Mammary epithelial cell (primary cell): ENCODE data around the gene ZFYVE26.

ENCODE experiments used
- EZH2 ChIP-seq: IDR thresholded peaks from 2 replicates; pipeline ENCODE4 v1.6.1; 2012; ENCODE audit warnings: low read length, inconsistent platforms, borderline replicate concordance
- TF ChIP-seq, protein P1 (sequence below), 2 donors: IDR thresholded peaks in 1 of 2; conservative IDR thresholded peaks in 1 of 2; 2 replicates each; pipeline ENCODE4 v1.5.1; 2011 to 2012; ENCODE audit warnings: inconsistent platforms in 2 of 2, low read length in 2 of 2, mild to moderate bottlenecking in 2 of 2, control low read depth in 1 of 2, low read depth in 1 of 2; ENCODE audit not compliant: insufficient read depth in 1 of 2; ENCODE audit errors: extremely low read depth in 1 of 2

GRCh38 chr14:67728258-67728657, 88.1 kb downstream of the ZFYVE26 start:
- TF ChIP-seq, protein P1, sequence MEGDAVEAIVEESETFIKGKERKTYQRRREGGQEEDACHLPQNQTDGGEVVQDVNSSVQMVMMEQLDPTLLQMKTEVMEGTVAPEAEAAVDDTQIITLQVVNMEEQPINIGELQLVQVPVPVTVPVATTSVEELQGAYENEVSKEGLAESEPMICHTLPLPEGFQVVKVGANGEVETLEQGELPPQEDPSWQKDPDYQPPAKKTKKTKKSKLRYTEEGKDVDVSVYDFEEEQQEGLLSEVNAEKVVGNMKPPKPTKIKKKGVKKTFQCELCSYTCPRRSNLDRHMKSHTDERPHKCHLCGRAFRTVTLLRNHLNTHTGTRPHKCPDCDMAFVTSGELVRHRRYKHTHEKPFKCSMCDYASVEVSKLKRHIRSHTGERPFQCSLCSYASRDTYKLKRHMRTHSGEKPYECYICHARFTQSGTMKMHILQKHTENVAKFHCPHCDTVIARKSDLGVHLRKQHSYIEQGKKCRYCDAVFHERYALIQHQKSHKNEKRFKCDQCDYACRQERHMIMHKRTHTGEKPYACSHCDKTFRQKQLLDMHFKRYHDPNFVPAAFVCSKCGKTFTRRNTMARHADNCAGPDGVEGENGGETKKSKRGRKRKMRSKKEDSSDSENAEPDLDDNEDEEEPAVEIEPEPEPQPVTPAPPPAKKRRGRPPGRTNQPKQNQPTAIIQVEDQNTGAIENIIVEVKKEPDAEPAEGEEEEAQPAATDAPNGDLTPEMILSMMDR (conservative IDR thresholded peaks at IDR 0.05 in 1 of 2, IDR thresholded peaks at IDR 0.05 in 1 of 2; ENCODE audit: extremely low read depth in 1 of 2, insufficient read depth in 1 of 2, low read depth in 1 of 2, low read length in 2 of 2): no peak
- TF ChIP-seq EZH2: no peak
